ENCODE measurements around the gene NEU2.
"Not testable (repeated sequence)": the region's sequence is repeated elsewhere in the genome, so short reads cannot be mapped to it uniquely, and the experiment has no call there.

NEU2 gene

DNA sequence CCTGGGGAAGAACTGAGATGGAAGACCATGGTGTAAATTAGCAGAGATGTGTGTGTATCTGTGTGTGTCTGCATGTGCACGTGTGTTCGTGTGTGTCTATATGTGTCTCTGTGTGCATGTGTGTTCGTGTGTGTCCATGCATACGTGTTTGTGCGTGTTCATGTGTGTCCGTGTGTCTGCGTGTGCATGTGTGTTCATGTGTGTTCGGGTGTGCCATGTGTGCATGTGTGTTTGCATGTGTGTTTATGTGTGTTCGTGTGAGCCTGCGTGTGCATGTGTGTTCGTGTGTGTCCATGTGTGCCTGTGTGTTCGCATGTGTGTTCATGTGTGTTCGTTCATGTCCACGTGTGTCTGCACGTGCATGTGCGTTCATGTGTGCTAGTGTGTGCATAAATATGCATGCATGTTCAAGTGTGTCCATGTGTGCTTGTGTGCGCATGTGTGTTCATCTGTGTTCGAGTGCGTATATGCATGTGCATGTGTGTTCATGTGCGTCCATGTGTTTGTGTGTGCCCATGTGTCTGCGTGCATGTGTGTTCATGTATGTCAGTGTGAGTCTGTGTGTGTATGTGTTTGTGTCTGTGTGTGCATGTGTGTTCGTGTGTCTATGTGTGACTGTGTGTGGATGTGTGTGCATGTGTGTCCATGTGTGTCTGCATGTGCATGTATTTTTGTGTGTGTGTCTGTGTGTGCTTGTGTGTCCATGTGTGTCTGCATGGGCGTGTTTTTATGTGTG lies 3.1 kb downstream of the NEU2 start:
- DNase-seq (ENCODE audit: low spot score) = no peak

DNA sequence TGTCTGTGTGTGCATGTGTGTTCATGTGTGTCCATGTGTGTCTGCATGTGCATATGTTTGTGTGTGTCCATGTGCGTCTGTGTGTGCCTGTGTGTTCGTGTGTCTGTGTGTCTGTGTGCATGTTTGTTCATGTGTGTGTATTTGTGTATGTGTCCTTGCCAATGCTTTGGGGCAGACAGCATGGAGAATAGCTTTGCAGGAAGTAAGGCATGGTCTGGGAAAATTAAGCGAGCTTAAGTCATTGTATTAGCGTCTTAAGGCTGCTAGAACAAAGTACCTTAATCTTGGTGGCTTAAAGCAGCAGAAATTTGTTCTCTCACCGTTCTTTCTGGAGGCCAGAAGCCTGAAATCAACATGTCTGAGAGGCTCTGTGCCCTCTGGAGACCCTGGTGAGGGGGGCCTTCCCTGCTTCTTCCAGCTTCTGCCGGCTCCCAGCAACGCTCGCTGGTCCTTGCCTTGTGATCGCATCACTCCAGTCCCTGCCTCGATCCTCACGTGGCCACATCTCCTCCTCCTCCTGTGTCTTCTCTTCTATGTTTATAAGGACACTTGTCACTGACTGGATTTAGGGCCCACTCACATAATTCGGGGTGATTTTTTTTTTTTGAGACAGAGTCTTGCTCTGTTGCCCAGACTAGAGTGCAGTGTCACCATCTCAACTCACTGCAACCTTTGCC lies 3.8 kb downstream of the NEU2 start:
- DNase-seq (ENCODE audit: low spot score) = no peak

DNA sequence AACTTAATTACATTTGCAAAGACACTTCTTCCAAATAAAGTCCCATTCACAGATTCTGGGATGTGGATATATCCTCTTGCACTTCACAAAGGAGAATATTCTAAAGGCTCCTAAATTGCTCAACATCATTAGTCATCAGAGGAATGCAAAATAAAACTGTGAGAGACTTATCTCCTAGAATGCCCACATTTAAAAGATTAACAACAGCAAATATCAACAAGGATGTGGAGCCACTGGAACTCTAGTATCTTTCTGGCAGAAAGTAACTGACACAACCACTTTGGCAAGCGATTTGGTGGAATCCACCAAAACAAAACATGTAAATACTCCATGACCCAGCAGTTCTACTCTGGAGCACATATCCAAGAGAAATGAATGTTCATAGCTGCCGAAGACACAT lies 4.6 kb downstream of the NEU2 start:
- no peak for DNase-seq (ENCODE audit: low spot score)

DNA sequence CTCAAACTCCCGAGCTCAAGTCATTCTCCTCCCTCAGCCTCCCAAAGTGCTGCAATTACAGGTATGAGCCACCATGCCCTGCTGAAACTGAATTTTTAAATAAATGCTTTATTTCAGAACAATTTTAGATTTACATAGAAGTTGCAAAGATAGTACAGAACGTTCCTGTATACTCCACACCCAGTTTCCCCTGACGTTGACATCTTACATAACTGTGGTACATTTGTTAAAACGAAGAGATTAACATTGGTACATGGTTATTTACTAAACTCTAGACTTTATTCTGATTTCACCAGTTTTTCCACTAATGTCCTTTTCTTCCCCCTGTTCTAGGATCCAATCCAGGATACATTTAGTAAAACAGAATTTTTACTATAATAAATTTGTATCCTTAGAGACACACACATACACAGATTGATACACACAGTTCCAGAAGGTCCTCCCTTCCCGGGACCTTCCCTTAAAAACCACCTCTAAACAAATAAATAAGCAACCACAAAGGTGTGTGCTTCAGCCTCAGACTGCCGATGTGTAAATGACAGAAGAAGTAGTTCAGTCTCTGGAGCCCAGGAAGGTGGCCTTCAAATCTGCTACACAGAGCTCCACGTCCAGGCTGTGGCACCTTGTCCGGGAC lies 6.9 kb downstream of the NEU2 start:
- no peak for DNase-seq (ENCODE audit: low spot score)

DNA sequence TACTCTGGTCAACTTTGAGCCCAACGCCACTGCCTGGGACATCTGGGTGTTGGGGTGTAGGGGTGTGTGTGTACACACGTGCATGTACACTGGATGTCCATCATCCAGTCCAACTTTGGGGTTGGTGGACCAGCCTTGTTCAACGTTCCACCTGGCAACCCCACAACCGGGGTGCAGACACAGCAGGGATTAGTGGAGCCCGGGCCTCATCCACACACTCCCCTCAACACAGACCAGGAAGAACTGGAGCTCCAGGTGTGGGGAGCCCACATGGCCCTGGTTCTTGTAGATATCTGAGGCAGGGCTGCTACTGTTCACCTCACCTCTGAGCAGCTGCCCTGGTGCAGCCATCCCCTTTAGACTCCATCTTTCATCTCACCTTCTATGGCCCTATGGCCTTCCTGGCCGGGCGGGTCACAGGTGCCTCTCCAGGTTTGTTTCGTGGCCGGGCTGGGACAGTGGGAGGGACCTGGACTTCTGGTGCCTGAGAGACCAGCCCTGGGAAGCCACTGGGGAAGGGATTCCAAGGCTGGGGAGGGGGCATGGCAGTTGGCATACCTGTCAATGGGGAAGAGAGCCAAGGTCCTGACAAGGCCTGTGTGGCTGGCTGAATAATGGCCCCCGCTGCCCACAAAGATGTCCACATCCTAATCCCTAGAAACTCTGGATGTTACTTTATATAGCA lies 7.5 kb downstream of the NEU2 start:
- no peak for DNase-seq (ENCODE audit: low spot score)

DNA sequence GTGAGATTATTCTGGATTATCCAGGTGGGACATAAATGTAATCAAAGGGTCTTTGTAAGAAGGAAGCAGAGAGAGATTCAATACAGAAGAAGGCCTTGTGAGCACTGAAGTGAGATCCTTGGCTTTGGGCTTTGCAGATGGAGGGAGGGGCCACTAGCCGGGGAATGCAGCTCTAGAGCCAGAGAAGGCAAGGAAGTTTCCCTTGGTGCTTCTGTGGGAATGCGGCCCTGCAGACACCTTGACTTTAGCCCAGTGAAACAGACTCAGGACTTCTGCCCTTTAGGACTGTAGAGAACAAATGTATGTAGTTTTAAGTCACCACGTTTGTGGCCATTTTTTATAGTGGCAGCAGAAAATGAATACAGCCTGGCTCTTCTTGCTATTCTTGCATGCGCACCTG lies 8.1 kb downstream of the NEU2 start:
- DNase-seq (ENCODE audit: low spot score) = no peak

DNA sequence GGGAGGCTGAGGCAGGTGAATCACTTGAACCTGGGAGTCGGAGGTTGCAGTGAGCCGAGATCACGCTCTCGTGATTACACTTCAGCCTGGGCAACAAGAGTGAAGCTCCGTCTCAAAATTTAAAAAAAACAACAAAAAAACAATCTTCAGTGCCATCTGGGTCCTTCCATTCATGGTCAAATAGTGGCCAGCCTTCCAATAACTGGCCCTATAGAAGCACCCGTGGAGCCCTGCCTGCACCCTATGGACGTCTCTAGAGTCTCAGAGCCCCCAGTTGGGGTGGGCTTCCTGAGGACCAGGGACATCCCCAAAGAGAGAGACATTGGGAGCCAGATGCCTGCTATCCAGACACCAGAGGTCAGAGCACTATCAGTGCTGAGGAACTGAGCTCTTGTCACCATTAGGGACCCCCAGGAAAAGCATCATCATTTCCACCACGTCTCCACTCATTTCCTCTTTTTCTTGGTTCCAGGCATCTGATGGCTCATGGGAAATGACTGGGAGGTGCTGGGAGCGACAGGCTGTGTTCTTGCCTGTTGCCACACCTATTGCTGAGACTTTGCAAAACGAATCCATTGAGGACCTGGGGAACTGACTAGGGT lies 9.4 kb downstream of the NEU2 start:
- no peak for DNase-seq (ENCODE audit: low spot score)

DNA sequence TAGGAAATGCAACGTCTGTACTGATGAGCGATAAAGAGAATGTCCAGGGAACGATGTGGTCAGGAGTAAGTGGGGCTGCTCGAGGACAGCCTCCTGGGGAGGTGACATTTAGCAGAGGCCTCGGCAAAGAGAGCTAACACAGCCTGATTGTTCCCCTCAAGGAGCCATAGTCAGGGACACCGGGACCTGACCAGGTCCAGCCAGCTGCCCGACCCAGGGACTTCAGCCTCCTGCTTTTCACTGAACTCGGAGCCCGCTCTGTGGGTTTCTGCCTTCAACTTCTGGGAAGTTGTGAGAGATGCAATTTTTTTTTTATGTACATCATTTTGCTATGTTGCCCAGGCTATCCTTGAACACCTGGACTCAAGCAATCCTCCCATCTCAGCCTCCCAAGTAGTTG lies 10.1 kb downstream of the NEU2 start:
- DNase-seq (ENCODE audit: low spot score) = no peak

DNA sequence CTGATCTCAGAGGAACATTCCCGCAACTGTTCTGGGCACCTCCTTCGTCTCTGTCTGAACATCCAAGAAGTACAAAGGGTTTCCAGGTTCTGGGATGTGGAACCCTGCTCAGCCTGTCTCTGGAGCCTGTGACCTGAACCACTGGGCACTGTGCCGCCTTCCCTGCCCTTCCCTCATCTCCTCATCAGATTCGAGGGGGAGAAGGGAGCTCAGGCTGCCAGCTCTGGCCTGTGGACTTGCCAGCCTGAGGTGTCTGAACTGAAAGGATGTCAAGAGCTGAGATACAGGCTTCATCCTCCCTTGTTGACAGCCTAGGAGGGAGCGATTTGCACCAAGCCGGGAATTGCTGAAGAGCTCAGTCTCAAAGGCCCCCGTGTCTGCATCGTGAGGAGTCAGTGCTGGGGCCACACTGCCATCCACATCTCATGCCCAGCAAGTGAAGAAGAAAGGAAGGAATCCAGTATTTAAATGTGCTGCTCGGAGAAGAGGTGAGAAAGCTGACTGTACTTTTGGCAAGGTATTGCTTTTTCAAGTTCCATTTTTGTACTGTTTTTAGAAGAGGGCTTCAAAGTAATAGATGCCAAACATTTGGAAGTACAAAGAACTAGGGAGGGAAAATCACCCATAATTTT lies 12.6 kb downstream of the NEU2 start:
- DNase-seq (ENCODE audit: low spot score) = no peak

DNA sequence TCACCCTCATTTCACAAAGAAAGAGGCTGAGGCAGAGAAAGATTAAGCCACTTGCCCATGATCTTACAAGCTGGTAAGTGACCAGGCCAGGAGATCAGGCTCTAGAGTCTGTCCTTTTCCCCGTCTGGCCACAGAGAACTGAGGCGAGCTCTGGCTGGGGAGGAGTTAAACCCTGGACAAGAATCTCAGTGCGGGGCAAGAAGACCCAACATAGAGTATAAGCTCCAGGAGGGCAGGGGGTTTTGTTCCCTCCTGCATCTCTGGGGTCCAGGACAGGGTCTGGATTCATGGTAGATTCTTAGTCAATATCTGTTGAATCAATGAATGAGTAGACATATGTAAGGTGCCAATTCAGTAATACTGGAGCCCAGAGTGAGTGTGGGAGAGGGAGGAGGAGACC lies 14.7 kb downstream of the NEU2 start:
- DNase-seq (ENCODE audit: low spot score) = no peak

DNA sequence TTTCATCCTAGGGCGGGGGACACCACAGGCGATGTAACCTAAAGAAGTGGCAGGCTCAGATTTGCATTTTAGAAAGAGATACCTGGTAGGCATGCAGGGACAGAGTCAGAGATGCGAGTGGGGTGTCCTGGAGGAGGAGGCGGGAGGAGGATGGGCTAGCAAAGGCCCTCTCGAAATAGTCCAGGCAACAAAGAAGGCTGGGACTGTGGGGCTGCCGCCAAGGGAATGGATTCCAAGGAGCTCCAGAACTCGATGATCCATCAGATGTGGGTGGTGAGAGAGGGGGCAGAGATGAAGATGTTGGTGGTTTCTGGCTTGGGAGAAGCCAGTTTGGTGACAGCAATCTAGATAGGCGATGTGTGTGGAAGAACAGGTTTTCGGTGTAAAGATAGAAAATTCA lies 15.2 kb downstream of the NEU2 start:
- no peak for DNase-seq (ENCODE audit: low spot score)

DNA sequence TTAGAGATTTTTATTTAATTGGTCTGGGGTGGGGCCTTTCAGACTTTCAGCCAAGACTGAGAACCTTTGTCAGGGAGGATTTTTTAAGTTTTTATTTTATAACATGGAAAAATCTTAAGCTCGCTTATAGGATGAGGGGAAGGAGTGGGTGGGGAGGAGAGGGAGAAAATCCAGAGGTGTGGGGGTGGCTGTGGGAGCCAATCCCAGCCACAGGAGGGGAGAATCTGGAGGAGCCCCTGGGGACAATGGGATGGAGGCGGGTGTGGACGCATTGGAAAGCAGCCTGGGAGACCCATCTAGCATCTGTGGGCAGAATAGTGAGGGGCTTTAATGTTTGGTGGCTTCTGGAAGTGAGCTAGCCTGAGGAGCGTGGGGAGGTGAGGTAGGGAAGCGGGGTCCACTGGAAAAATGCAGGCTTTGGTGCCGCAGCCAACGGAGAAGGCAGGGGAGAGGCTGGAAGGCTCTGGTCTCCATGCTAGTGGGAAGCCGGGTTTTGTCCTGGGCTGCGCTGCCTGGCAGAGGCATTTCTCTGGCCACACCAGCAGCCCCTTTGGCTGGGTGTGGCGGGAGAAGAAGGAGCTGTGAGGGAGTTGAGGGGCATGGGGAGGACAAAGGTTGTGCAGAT lies 16.2 kb downstream of the NEU2 start:
- no peak for DNase-seq (ENCODE audit: low spot score)

DNA sequence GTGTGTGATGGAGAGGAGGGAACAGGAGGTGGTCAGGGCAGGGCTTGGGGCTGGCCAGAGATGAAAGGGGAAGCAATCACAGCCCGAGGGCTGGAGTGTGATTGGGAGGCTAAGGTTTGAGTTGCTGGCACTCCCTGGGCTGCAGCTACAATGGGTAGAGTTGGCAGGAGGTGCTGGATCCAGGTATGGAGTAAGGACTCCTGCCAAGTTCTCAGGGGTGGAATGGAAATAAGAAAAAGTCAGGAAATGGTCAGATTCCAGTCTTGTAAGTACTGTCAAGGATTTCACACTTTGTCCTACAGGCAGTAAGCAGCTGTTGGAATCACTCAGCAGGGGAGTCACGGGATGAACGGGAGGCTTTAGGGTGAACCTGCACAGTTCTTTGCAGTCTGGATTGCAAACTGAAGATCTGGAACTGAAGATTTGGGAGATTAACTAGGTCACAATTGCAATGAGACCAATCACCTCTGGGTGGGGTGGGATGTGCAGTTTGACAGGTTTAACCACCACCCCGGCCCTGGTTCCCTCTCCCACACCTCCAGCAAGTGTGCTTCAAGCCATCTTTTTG lies 16.8 kb downstream of the NEU2 start:
- no peak for DNase-seq (ENCODE audit: low spot score)

DNA sequence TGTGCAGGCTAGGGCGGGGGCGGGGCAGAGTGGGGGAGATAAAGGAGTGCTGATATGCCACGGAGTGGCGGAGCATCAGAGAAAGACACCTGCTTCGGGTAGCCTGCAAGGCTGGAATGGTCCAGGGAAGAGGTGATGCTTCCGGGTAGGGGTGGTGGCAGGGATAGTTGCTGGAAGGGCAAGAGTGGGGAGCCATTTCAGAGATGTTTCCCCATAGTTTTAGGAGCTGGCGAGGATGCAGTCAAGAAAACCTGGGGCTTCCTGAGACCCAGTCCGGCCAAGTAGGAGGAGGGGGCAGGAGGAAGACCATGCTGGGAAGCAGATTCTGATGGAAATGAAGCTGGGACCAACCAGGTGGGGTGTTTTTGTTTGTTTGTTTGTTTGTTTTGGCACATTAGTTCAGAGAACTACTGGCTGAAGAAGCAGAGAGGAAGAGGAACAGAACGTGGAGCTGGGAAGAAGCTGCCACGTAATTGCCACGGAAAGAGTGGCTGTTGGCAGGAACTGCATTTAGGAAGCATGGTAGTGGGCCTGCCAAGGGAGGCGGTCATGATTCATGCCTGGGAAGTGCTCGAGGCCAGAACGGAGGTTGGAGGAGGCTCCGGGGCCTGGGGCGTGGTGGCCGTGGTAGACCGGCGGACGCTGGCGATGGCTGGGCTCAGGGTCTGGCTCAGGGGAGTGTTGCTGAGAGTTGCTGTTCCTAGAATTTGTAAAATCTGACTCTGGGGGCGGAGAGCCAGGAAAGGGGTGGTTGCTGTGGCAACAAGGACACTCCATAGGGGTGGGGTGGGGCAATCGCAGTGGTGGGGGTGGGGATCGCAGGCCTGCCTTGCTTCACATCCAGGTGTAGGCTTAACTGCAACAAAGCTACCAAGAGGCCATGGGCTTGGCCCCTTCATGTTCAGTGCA lies 19.0 kb downstream of the NEU2 start:
- no peak for DNase-seq (ENCODE audit: low spot score)

DNA sequence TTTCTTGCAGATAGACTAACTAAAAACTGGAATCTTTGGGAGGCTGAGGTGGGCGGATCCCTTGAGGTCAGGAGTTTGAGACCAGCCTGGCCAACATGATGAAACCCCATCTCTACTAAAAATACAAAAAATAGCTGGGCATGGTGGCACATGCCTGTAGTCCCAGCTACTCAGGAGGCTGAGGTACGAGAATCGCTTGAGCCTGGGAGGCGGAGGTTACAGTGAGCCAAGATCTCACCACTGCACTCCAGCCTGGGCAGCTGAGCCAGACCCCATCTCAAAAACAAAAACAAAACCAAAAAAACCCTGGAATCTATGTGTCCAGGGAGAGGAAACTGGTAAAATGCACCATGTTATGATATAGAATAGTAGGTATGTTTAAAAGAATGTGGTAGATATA lies 20.0 kb downstream of the NEU2 start:
- not testable (repeated sequence) for DNase-seq (ENCODE audit: low spot score)

DNA sequence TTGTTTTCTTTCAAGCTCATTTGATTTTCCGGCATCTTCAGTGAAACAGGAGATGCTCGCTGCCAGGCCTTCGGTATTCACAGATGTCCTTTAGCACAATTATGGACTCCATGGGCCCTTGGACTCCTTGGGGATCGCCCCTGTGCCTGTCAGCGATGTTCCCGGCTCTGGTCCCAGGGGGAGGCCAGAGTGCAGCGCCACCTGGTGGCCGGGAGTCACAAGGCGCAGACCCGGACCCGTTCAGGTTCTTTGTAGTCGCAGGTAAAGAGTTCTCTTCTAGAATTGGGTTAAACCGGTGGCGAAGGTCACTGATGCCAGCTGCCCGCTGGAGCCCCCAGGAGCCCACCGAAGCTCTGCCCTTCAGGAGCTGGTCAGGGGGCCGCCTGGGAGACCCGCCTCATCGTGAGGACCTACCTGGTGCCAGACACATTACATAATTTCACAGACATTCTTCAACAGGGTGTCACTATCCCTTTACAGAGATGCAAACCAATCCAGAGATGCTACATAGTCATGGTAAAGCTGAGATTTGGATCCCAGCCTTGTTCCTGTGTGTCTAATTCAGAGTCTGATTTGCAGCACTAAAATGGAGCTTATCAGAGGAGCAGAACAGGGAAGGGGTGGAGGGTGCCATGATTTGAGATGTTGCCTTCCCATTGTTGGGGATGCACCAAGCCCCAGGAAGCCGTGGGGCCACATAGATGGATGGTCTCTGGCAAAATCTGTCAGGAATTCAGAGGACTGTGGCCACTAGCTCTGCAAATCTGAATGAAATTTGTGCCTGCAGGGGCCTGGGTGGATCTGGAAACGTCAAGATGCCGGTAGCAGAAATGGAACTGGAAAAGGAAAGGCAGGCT lies 21.7 kb downstream of the NEU2 start:
- DNase-seq (ENCODE audit: low spot score) = peak; percentile 69

DNA sequence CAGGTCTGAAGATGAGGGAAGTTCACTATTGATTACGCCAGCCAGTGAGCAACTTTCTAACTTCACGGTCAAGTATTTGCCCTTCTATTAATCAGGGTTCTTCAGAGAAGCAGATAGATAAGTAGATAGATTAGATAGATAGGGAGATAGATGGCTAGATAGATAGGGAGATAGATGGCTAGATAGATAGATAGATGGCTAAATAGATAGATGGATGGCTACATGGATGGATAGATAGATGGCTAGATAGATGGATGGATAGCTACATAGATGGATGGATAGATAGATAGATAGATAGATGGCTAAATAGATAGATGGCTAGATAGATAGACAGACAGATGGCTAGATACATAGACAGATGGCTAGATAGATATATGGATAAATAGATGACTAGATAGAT lies 22.9 kb downstream of the NEU2 start:
- no peak for DNase-seq (ENCODE audit: low spot score)

DNA sequence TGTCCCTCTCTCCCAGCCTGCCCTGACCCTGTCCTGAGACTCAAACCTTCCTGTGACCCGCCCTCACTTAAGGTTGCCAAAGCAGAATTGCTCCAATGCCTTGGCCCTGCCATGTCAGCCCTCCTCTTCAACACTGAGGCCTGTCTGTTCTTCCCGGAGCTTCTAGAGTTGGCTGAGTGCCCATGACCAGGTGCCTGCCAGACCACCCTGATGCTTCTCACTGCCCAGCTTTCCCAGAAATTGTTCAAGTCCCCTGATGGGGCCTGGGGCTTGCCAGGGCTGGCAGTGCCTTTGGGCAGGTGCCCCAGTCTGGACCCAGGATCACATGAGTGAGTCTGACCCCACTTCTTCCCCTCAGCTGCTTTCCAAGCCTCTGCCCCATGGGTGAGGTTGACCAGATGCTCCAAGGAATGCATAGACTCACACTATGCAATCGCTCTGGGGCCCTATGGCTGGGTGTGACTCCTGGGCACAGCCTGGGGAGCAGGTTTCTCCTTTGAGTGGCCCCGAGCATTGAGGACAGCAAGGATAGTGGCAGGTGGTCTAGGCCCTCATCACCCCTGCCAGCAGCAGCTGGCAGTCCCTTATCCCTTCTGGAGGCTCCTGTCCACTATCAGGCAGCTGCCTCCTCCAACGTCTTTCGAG lies 24.6 kb downstream of the NEU2 start:
- DNase-seq (ENCODE audit: low spot score) = no peak

Measured in COLO829 (cell line).